Astrocyte of the cerebellum (primary cell): Measurements from ENCODE around the gene TMEM234.

Source experiments
- DNase-seq: peaks from one replicate; pipeline ENCODE4 v3.0.0-alpha.2; 2011; ENCODE audit warnings: low read depth
- H3K4me3 ChIP-seq: 2 replicates; pipeline ENCODE4 v1.5.1; 2011; ENCODE audit warnings: mild to moderate bottlenecking, low read depth, low read length, moderate library complexity
- in situ Hi-C: cut with HindIII; loops from 2 replicates; pipeline ENCODE4 v1.10.0; 2017; ENCODE audit warnings: low sequenced_read_pairs
- TF ChIP-seq, protein P1 (sequence below): IDR thresholded peaks from 2 replicates; pipeline ENCODE4 v1.5.1; 2012; ENCODE audit warnings: low read length, low read depth, moderate library complexity, mild to moderate bottlenecking; ENCODE audit errors: missing control alignments

The TMEM234 gene

GRCh38 chr1:32186077-32186476, 36.1 kb downstream of the TMEM234 start:
- no peak overlapping the region for H3K4me3 ChIP-seq
- TF ChIP-seq, protein P1, sequence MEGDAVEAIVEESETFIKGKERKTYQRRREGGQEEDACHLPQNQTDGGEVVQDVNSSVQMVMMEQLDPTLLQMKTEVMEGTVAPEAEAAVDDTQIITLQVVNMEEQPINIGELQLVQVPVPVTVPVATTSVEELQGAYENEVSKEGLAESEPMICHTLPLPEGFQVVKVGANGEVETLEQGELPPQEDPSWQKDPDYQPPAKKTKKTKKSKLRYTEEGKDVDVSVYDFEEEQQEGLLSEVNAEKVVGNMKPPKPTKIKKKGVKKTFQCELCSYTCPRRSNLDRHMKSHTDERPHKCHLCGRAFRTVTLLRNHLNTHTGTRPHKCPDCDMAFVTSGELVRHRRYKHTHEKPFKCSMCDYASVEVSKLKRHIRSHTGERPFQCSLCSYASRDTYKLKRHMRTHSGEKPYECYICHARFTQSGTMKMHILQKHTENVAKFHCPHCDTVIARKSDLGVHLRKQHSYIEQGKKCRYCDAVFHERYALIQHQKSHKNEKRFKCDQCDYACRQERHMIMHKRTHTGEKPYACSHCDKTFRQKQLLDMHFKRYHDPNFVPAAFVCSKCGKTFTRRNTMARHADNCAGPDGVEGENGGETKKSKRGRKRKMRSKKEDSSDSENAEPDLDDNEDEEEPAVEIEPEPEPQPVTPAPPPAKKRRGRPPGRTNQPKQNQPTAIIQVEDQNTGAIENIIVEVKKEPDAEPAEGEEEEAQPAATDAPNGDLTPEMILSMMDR: no peak
- in situ Hi-C loops: no loop called here
- no peak for DNase-seq

DNA sequence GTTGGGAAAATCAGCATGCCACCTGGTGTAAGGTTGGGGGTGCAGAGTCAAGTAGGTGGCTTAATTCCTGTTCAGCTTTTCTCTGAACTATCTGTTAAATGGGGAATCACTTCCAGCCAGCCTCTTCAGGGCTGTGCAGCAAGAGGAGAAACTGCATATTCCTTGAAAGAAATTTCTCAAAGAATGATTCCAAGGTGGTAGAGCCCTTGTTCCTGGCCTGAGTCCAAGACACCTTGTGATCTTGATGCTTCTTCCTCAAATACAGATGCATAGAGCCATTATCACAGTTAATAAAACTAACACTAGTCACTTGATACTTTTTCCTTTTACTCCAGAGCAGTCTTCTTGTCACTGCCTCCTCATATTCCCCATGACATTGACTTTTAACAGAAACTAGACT, 37.5 kb downstream of the TMEM234 start:
- H3K4me3 ChIP-seq: no peak overlapping the region
- in situ Hi-C loops: no loop called here
- TF ChIP-seq, protein P1: no peak
- no peak for DNase-seq

- no peak overlapping the region for H3K4me3 ChIP-seq
- TF ChIP-seq, protein P1: no peak
- in situ Hi-C loops: no loop called here
- DNase-seq: no peak
Measured at GRCh38 chr1:32182060-32182459, 40.1 kb downstream of the TMEM234 start.

- in situ Hi-C loops: no loop called here
- TF ChIP-seq, protein P1: no peak
- no peak for DNase-seq
- peak overlapping the region; percentile 68 for H3K4me3 ChIP-seq
Measured at GRCh38 chr1:32181563-32181962, 40.6 kb downstream of the TMEM234 start.

DNA sequence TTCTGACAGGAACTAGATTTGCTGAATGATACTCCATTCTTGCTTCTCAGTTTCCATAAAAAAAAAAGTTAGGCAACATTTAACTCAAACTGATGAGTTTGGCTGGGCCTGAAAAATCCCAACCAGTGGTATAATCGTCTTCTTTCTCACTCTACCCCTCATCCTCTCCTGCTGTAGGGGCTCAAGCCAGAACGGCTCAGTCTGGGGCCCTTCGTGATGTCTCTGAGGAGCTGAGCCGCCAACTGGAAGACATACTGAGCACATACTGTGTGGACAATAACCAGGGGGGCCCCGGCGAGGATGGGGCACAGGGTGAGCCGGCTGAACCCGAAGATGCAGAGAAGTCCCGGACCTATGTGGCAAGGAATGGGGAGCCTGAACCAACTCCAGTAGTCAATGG, 41.1 kb downstream of the TMEM234 start:
- DNase-seq: no peak
- TF ChIP-seq, protein P1: no peak
- H3K4me3 ChIP-seq: peak overlapping the region; percentile 68
- in situ Hi-C loops: no loop called here

DNA sequence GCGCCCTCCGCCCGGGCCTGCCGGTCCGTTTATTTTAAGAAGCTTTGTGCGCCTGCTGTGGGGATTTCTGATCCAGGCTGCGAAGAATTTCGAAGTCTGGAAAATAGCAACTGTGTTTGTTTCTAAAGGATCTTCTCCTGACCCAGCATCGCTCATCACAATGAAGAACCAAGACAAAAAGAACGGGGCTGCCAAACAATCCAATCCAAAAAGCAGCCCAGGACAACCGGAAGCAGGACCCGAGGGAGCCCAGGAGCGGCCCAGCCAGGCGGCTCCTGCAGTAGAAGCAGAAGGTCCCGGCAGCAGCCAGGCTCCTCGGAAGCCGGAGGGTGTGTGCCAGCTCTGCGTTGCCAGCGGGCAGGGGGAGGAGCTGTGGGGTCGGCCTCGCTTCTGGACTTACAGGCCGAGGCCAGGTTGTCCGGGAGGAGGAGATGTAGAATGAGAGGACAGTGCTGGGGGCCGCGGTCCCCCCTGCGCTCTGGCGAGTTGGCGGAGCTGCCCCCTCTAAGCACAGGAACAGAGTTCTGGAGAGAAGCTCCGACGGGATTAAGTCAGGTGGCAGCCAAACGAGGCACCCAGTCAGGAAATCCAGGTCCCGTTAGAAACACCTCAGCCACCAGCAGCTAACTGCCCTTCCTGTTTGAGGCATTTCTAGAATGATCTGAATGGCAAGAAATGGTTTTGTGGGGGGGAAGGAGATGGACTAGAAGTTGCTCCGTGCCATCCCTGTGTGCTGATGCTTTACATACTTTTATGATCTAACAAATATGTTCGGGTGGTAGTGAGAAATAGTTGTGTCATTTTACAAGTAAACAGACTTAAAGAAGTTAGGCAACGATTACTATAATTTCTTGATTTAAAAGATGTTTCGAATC, 41.7 kb downstream of the TMEM234 start:
- in situ Hi-C loops: no loop called here
- H3K4me3 ChIP-seq: peak overlapping the region; percentile 68
- no peak for DNase-seq
- TF ChIP-seq, protein P1: no peak
